RPMI8226 (cell line): Measurements from ENCODE around the gene DMAC1.

Experiments used
- DNase-seq: peaks from one replicate; pipeline ENCODE4 v3.0.0-alpha.2; 2015

DMAC1 gene

DNA sequence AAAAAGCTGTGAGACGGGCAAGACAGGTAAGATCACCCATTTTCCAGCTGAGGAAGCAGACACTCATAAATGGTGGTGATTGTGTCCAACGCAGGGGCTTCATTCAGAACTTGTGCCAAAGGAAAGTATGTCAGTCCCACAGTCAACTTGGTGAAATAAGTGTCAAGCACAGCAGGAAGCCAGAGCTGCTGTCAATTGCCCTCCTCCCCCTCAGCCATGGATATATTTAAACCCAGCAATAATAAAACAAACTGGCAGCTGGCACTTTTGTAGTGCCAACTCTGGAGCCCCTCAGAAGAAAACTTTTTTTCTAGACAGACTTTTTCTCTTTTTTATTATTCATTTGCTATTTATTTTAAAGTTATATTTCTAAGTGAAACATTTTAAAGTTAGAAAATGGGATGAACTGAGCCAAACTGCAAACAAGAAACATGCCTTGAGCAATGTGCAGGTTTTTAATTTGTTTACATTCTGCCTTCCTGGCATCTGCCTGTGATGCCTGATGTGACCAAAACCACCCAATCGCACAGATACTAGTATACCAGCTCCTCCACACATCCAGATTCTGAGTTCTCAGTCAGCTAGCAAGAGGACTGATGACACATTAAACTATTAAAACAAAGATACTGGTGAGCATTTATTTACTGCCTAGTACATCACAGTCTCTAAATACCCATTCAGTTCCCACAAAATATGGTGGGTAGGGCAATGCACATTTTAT is 17.0 kb downstream of the DMAC1 start:
- no peak for DNase-seq

DNA sequence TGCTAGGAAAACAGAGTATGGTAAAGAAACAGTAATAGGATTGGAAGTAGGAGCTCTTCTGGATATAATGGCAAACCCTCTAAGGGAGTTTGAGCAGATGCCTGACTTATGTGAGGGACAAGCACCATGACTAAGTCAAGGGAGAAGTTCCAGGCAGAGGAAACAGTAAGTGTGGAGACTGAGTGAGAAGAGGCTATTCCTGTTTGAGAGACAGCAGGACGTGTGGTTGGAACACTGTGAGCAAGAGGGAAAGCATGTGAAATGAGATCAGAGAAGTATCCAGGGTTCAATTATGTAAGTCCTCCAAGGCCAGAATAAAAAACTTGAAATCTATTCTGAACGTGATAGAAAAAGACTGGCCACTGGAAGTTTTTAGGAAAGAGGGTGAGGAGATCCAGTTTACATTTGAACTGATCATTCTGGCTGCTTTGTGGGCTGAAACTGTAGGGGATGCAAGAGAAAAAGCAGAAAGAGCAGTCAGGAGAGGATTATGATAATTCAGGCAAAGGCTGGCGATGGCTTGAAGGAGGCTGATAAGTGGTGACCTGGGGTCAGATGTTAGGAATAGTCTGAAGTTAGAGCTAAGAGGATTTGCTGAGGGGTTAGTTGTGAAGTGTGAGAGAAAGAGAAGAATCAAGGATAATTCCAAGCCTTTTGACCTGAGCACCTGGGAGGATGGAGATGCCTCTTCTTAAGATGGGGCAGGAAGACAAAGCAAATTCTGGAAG is 19.2 kb downstream of the DMAC1 start:
- no peak for DNase-seq

DNA sequence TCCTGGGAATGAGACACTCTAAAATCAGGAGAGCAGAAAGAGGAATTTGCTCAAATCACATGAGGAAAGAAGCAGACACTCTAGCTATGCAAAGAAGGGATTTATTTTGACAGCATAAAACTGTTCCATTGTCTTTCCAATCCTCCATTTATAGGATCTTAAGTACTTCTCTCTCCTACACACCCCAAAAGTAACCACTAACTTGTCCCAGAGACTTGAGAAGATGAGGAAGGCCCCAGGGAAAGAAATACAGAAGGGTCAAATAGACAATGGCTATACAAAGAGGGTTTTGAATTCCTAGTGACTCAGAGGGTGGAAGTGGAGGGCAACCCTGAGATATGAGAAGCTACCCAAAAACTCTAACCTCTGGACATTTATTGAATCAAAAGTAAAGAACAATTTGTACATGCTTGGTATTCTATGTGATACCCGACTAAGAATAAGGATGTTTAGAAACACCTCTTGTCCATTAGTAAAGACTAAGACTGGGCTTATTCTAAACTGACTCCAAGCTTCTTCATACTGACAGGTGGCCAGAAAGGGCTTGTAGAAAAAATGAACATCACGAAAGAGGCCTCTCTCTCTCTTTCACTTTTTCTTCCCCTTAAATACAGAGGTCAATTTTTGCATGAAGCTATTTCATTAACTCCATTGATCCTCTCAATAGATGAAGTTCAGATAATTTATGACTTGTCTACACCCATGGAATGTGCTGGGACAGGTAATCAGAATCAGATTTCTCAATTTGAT is 20.6 kb downstream of the DMAC1 start:
- no peak for DNase-seq

GRCh38 chr9:7777771-7778170 is 21.8 kb downstream of the DMAC1 start:
- DNase-seq: no peak

GRCh38 chr9:7770111-7770510 is 29.5 kb downstream of the DMAC1 start:
- DNase-seq: no peak

DNA sequence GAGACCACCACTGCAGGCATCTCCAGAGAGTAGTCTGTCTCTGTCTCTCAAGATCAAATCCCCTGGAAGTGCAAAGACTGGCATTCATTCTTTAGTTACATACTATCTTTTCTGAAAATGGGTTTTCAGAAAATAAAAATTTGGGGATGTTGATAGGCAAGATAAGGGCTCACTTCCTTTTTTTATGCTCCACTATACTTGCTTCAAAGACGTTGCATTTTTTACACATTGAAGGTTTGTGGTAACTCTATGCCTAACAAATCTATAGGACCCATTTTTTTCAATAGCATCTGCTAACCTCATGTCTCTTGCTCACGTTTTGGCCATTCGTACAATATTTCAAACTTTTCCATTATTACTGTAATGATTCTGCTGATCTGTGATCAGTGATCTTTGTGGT is 37.0 kb downstream of the DMAC1 start:
- DNase-seq: no peak

GRCh38 chr9:7760014-7760415 is 39.6 kb downstream of the DMAC1 start:
- no peak for DNase-seq

- no peak for DNase-seq
Observed at GRCh38 chr9:7756088-7756487, 43.5 kb downstream of the DMAC1 start.

- no peak for DNase-seq
Observed at GRCh38 chr9:7752481-7752880, 47.1 kb downstream of the DMAC1 start.
